Mesothelial cell of epicardium (in vitro differentiated cells): ENCODE measurements around the gene C12orf75. TPM values are rescaled to one million over a fixed set of nuclear protein-coding genes. Genes with fewer than 3 reads are reported as not detected.

Experiments used
- DNase-seq, 2 experiments: peaks; one replicate each; pipeline ENCODE4 v3.0.0; 2021; ENCODE audit warnings: low spot score in 2 of 2; ENCODE audit not compliant: unreplicated experiment in 2 of 2
- H3K27ac Mint-ChIP-seq: 2 replicates; pipeline ENCODE4 v1.8.0; 2021; ENCODE audit warnings: mixed read lengths
- H3K27me3 Mint-ChIP-seq: 2 replicates; pipeline ENCODE4 v1.8.0; 2021; ENCODE audit warnings: low read depth, mixed read lengths
- H3K36me3 Mint-ChIP-seq: 2 replicates; pipeline ENCODE4 v1.8.0; 2021; ENCODE audit warnings: mixed read lengths
- H3K4me1 Mint-ChIP-seq: 2 replicates; pipeline ENCODE4 v1.8.0; 2021; ENCODE audit warnings: mixed read lengths
- H3K4me3 Mint-ChIP-seq: 2 replicates; pipeline ENCODE4 v1.8.0; 2021; ENCODE audit warnings: mild to moderate bottlenecking, moderate library complexity, mixed read lengths
- H3K9me3 Mint-ChIP-seq: 2 replicates; pipeline ENCODE4 v1.8.0; 2021; ENCODE audit warnings: mixed read lengths
- CTCF ChIP-seq: fragments of 200-600 bp; sonication (generic); IDR thresholded peaks from one replicate; pipeline ENCODE4 v1.5.0; 2021; ENCODE audit warnings: antibody characterized with exemption; ENCODE audit not compliant: unreplicated experiment
- total RNA-seq: library from RNA; stranded (reverse); gene quantifications from 3 replicates; pipeline ENCODE4 v1.2.1, GENCODE V29; 2021

The C12orf75 gene
- total RNA-seq, 1 donor from 2014 or later: 15.6 TPM

- Mint-ChIP-seq H3K9me3 (no peaks in the 10 kb centered on the region), H3K4me1 (no peaks in the 10 kb centered on the region), H3K4me3 (no peak overlapping the region), H3K36me3 (peaks cover 3% of the 10 kb centered on the region), H3K27ac (no peak overlapping the region), H3K27me3 (no peaks in the 10 kb centered on the region)
- TF ChIP-seq CTCF: no peak
- DNase-seq: no peak
Measured at GRCh38 chr12:105363890-105364289, 33.4 kb downstream of the C12orf75 start.

- Mint-ChIP-seq H3K4me1 (no peaks in the 10 kb centered on the region), H3K36me3 (peaks cover 3% of the 10 kb centered on the region), H3K4me3 (no peak overlapping the region), H3K27ac (no peak overlapping the region), H3K9me3 (no peaks in the 10 kb centered on the region), H3K27me3 (no peaks in the 10 kb centered on the region)
- no peak for TF ChIP-seq CTCF
- no peak for DNase-seq
Measured at GRCh38 chr12:105365231-105365630, 34.7 kb downstream of the C12orf75 start.

GRCh38 chr12:105368047-105368646 is 37.7 kb downstream of the C12orf75 start:
- Mint-ChIP-seq H3K27me3 (no peaks in the 10 kb centered on the region), H3K27ac (no peak overlapping the region), H3K36me3 (peaks cover 2% of the 10 kb centered on the region), H3K4me3 (no peak overlapping the region), H3K4me1 (no peaks in the 10 kb centered on the region), H3K9me3 (no peaks in the 10 kb centered on the region)
- no peak for DNase-seq
- TF ChIP-seq CTCF: no peak

GRCh38 chr12:105369014-105369413 is 38.5 kb downstream of the C12orf75 start:
- H3K4me3 Mint-ChIP-seq: no peak overlapping the region
- H3K36me3 Mint-ChIP-seq: peaks cover 2% of the 10 kb centered on the region
- H3K9me3 Mint-ChIP-seq: no peaks in the 10 kb centered on the region
- no peak for TF ChIP-seq CTCF
- no peaks in the 10 kb centered on the region for H3K27me3 Mint-ChIP-seq
- H3K4me1 Mint-ChIP-seq: no peaks in the 10 kb centered on the region
- no peak for DNase-seq
- H3K27ac Mint-ChIP-seq: no peak overlapping the region

GRCh38 chr12:105374303-105374702 is 43.8 kb downstream of the C12orf75 start:
- Mint-ChIP-seq H3K27ac (no peak overlapping the region), H3K9me3 (no peaks in the 10 kb centered on the region), H3K27me3 (no peaks in the 10 kb centered on the region), H3K36me3 (peaks cover 2% of the 10 kb centered on the region), H3K4me3 (no peak overlapping the region), H3K4me1 (no peaks in the 10 kb centered on the region)
- TF ChIP-seq CTCF: no peak
- DNase-seq: no peak

GRCh38 chr12:105377077-105377476 is 46.6 kb downstream of the C12orf75 start:
- no peak for TF ChIP-seq CTCF
- no peak for DNase-seq
- no peak overlapping the region for H3K4me3 Mint-ChIP-seq
- no peaks in the 10 kb centered on the region for H3K27me3 Mint-ChIP-seq
- H3K27ac Mint-ChIP-seq: no peak overlapping the region
- H3K36me3 Mint-ChIP-seq: peaks cover 2% of the 10 kb centered on the region
- no peaks in the 10 kb centered on the region for H3K4me1 Mint-ChIP-seq
- no peaks in the 10 kb centered on the region for H3K9me3 Mint-ChIP-seq
